GM18861 (cell line): ENCODE results near the gene NUDT9.

Experiments
- ATAC-seq: cut with Tn5 transposase; IDR thresholded peaks from one replicate; pipeline ENCODE4 v1.9.1; 2021; ENCODE audit not compliant: unreplicated experiment

Gene NUDT9

DNA sequence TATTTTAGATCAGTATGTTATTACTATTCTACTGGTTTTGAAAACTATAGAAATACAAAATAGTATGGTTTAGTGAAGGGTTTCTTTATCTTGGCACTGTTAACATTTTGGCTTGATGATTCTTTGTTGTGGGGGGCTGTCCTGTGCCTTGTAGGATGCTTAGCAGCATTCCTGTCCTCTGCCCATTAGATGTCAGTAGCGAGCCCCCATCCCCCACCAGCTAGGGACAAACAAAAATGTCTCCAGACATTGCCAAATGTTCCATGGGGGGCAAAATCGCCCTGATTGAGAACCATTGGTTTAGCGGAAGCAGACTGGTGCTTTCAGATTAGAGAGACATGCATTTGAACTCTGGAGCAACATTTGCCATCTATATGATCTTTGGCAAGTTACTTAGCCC is 83.5 kb downstream of the NUDT9 start:
- no peak for ATAC-seq

DNA sequence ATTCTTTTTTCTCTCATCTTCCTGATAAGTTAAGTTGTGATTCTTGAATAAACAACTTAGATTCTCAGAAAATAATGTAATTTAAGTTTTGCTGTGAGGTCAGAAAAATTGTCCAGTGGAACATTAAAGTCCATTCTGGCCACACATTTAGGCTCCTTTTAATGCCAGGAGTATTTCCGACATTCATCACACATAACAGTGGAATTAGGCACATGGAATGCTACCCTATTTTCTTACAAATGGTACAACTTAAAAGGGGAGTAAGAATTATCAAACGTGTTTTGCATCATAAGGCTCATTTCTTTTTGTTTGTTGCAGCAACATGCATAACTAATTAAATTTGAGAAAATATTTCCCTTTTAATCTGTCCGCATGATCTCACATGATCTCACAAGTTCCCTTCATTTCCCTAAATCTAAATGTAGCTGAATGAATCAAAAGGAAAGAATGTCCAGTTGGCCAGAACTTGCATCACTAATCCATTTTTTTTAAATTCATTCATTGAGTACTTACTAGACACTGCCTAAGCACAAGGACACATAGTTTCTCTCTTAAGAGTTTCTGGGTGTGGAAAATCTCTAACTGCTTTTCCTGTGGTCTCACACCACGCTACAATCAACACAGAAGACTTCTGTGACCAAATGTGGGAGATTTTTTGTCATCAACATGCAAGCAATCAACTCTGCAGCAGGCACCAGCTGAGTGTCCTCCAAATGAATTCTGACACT is 84.8 kb downstream of the NUDT9 start:
- no peak for ATAC-seq
